ENCODE measurements around the gene TNFRSF6B.
A peak's percentile ranks its signal among the peaks of the same experiment; 100 is the strongest.
"Not testable (repeated sequence)": the region's sequence is repeated elsewhere in the genome, so short reads cannot be mapped to it uniquely, and the experiment has no call there.

The TNFRSF6B gene

GRCh38 chr20:63696628-63697356 lies at the start of gene TNFRSF6B:
TSS of gene TNFRSF6B (plus strand) at chr20:63696652. CDS start at chr20:63696768, 116 bp downstream.
- DNase-seq: no peak

- DNase-seq: no peak
Measured at GRCh38 chr20:63648190-63648589, 48.3 kb upstream of the TNFRSF6B start.

- no peak for DNase-seq
Measured at GRCh38 chr20:63648895-63649589, 47.4 kb upstream of the TNFRSF6B start.

- not testable (repeated sequence) for DNase-seq
Measured at GRCh38 chr20:63650486-63650885, 46.0 kb upstream of the TNFRSF6B start.

- DNase-seq: no peak
Measured at GRCh38 chr20:63651942-63652191, 44.6 kb upstream of the TNFRSF6B start.

GRCh38 chr20:63652192-63652980 lies 44.1 kb upstream of the TNFRSF6B start:
- no peak for DNase-seq

GRCh38 chr20:63653041-63653973 lies 43.1 kb upstream of the TNFRSF6B start, which contains the start of gene STMN3:
TSS of gene STMN3 (minus strand) at chr20:63653424. CDS start at chr20:63653345, 79 bp downstream.
- peak; percentile 50 for DNase-seq

- DNase-seq: no peak
Measured at GRCh38 chr20:63653974-63654668, 42.3 kb upstream of the TNFRSF6B start.

- no peak for DNase-seq
Measured at GRCh38 chr20:63655249-63655648, 41.2 kb upstream of the TNFRSF6B start.

- no peak for DNase-seq
Measured at GRCh38 chr20:63656451-63656850, 40.0 kb upstream of the TNFRSF6B start.

GRCh38 chr20:63657260-63657936 lies 39.1 kb upstream of the TNFRSF6B start:
- DNase-seq: no peak

- peak; percentile 64 for DNase-seq
Measured at GRCh38 chr20:63657937-63658748, 38.3 kb upstream of the TNFRSF6B start, which contains the start of gene RTEL1. TSS of gene RTEL1 (plus strand) at chr20:63658312. CDS start at chr20:63659403, 1,091 bp downstream.

- DNase-seq: no peak
Measured at GRCh38 chr20:63658749-63659187, 37.7 kb upstream of the TNFRSF6B start.

GRCh38 chr20:63659370-63659769 lies 37.1 kb upstream of the TNFRSF6B start:
- DNase-seq: no peak

GRCh38 chr20:63660174-63660573 lies 36.3 kb upstream of the TNFRSF6B start:
- DNase-seq: not testable (repeated sequence)

GRCh38 chr20:63660622-63661021 lies 35.8 kb upstream of the TNFRSF6B start:
- DNase-seq: no peak

- no peak for DNase-seq
Measured at GRCh38 chr20:63661108-63661507, 35.3 kb upstream of the TNFRSF6B start.

GRCh38 chr20:63661959-63662812 lies 34.3 kb upstream of the TNFRSF6B start:
- DNase-seq: no peak

- no peak for DNase-seq
Measured at GRCh38 chr20:63662813-63663189, 33.7 kb upstream of the TNFRSF6B start.
